Central memory CD4-positive, alpha-beta T cell (primary cell): Measurements from ENCODE around the gene SIK2.
"Not testable (repeated sequence)": the region's sequence is repeated elsewhere in the genome, so short reads cannot be mapped to it uniquely, and the experiment has no call there.

ENCODE experiments used
- DNase-seq: peaks from one replicate; pipeline ENCODE4 v3.0.0; 2022

SIK2 gene

GRCh38 chr11:111700162-111700561 lies 97.9 kb downstream of the SIK2 start:
- no peak for DNase-seq

GRCh38 chr11:111702623-111703022 lies 100.4 kb downstream of the SIK2 start:
- DNase-seq: no peak

- no peak for DNase-seq
Measured at GRCh38 chr11:111703576-111703975, 101.3 kb downstream of the SIK2 start.

- DNase-seq: no peak
Measured at GRCh38 chr11:111707039-111707690, 104.9 kb downstream of the SIK2 start.

GRCh38 chr11:111707691-111708067 lies 105.4 kb downstream of the SIK2 start:
- DNase-seq: no peak

GRCh38 chr11:111714522-111714921 lies 112.3 kb downstream of the SIK2 start:
- DNase-seq: no peak

GRCh38 chr11:111715142-111715816 lies 113.0 kb downstream of the SIK2 start:
- no peak for DNase-seq

- DNase-seq: not testable (repeated sequence)
Measured at GRCh38 chr11:111717660-111718059, 115.4 kb downstream of the SIK2 start.

- DNase-seq: no peak
Measured at GRCh38 chr11:111718436-111718835, 116.2 kb downstream of the SIK2 start.

GRCh38 chr11:111718859-111719258 lies 116.6 kb downstream of the SIK2 start:
- no peak for DNase-seq

GRCh38 chr11:111719379-111719778 lies 117.1 kb downstream of the SIK2 start:
- DNase-seq: no peak

- no peak for DNase-seq
Measured at GRCh38 chr11:111720801-111721494, 118.7 kb downstream of the SIK2 start.

GRCh38 chr11:111722501-111722900 lies 120.3 kb downstream of the SIK2 start:
- no peak for DNase-seq

- no peak for DNase-seq
Measured at GRCh38 chr11:111723595-111723994, 121.3 kb downstream of the SIK2 start.

- no peak for DNase-seq
Measured at GRCh38 chr11:111724615-111725129, 122.4 kb downstream of the SIK2 start.

GRCh38 chr11:111725621-111726020 lies 123.4 kb downstream of the SIK2 start:
- DNase-seq: no peak

GRCh38 chr11:111726301-111726713 lies 124.1 kb downstream of the SIK2 start:
- no peak for DNase-seq

GRCh38 chr11:111727431-111727830 lies 125.2 kb downstream of the SIK2 start:
- DNase-seq: no peak

- no peak for DNase-seq
Measured at GRCh38 chr11:111729071-111729830, 127.0 kb downstream of the SIK2 start.

- no peak for DNase-seq
Measured at GRCh38 chr11:111729831-111730311, 127.6 kb downstream of the SIK2 start.

GRCh38 chr11:111730871-111731591 lies 128.8 kb downstream of the SIK2 start:
- DNase-seq: no peak

- no peak for DNase-seq
Measured at GRCh38 chr11:111731821-111732220, 129.6 kb downstream of the SIK2 start.
